H9 (cell line): ENCODE results near the gene TRAK1. TPM values are rescaled to one million over a fixed set of nuclear protein-coding genes. Genes with fewer than 3 reads are reported as not detected.

Source experiments
- DNase-seq: peaks from one replicate; pipeline ENCODE4 v3.0.0-alpha.2; 2017
- H2AFZ ChIP-seq: one replicate; pipeline ENCODE4 v1.6.1; 2013; ENCODE audit warnings: mild to moderate bottlenecking, low read length, control low read depth, moderate library complexity
- H2AK5ac ChIP-seq: 2 replicates; pipeline ENCODE4 v1.6.1; 2013; ENCODE audit warnings: low read length, control low read depth, mixed read lengths; ENCODE audit not compliant: insufficient read length
- H2BK120ac ChIP-seq: one replicate; pipeline ENCODE4 v1.6.1; 2013; ENCODE audit warnings: low read depth, mild to moderate bottlenecking, low read length, control low read depth, inconsistent platforms; ENCODE audit not compliant: poor library complexity, severe bottlenecking
- H2BK12ac ChIP-seq: 2 replicates; pipeline ENCODE4 v1.6.1; 2013; ENCODE audit warnings: low read length, control low read depth, mixed read lengths, low read depth; ENCODE audit not compliant: insufficient read length
- H2BK15ac ChIP-seq: 2 replicates; pipeline ENCODE4 v1.6.1; 2013; ENCODE audit warnings: low read depth, low read length, control low read depth
- H2BK20ac ChIP-seq: one replicate; pipeline ENCODE4 v1.6.1; 2013; ENCODE audit warnings: low read depth, mild to moderate bottlenecking, low read length, control low read depth, inconsistent platforms; ENCODE audit not compliant: poor library complexity, severe bottlenecking
- H2BK5ac ChIP-seq: 2 replicates; pipeline ENCODE4 v1.6.1; 2013; ENCODE audit warnings: low read length, control low read depth, mixed read lengths; ENCODE audit not compliant: insufficient read length
- H3K14ac ChIP-seq: 2 replicates; pipeline ENCODE4 v1.6.1; 2013; ENCODE audit warnings: low read length, control low read depth; ENCODE audit not compliant: insufficient read depth
- H3K18ac ChIP-seq: 2 replicates; pipeline ENCODE4 v1.6.1; 2013; ENCODE audit warnings: low read depth, mild to moderate bottlenecking, mixed read lengths, low read length, control low read depth; ENCODE audit not compliant: insufficient read length
- H3K23ac ChIP-seq: 2 replicates; pipeline ENCODE4 v1.6.1; 2013; ENCODE audit warnings: low read length, control low read depth, mixed read lengths, low read depth; ENCODE audit not compliant: insufficient read length
- H3K23me2 ChIP-seq: 2 replicates; pipeline ENCODE4 v1.6.1; 2013; ENCODE audit warnings: low read depth, mild to moderate bottlenecking, mixed read lengths, low read length, control low read depth; ENCODE audit not compliant: insufficient read length, poor library complexity, severe bottlenecking
- H3K27ac ChIP-seq: 2 replicates; pipeline ENCODE4 v1.5.1; 2013; ENCODE audit warnings: low read length, control low read depth, mixed read lengths, low read depth; ENCODE audit not compliant: insufficient read length
- H3K27me3 ChIP-seq: 2 replicates; pipeline ENCODE4 v1.6.1; 2013; ENCODE audit warnings: low read length, control low read depth, inconsistent platforms; ENCODE audit not compliant: insufficient read depth
- H3K4ac ChIP-seq: 2 replicates; pipeline ENCODE4 v1.6.1; 2013; ENCODE audit warnings: low read depth, mild to moderate bottlenecking, control low read depth, inconsistent platforms, low read length, moderate library complexity
- H3K4me1 ChIP-seq: 2 replicates; pipeline ENCODE4 v1.6.1; 2013; ENCODE audit warnings: low read length, control low read depth, inconsistent platforms; ENCODE audit not compliant: insufficient read depth
- H3K4me2 ChIP-seq: 2 replicates; pipeline ENCODE4 v1.6.1; 2013; ENCODE audit warnings: low read length, control low read depth, mixed read lengths; ENCODE audit not compliant: insufficient read length, insufficient read depth
- H3K56ac ChIP-seq: 2 replicates; pipeline ENCODE4 v1.6.1; 2013; ENCODE audit warnings: low read depth, mild to moderate bottlenecking, mixed read lengths, low read length, control low read depth; ENCODE audit not compliant: insufficient read length
- H3K79me1 ChIP-seq: 2 replicates; pipeline ENCODE4 v1.6.1; 2013; ENCODE audit warnings: low read depth, mild to moderate bottlenecking, moderate library complexity, low read length, control low read depth, inconsistent platforms; ENCODE audit not compliant: insufficient read depth, poor library complexity, severe bottlenecking
- H3K79me2 ChIP-seq: 2 replicates; pipeline ENCODE4 v1.6.1; 2013; ENCODE audit warnings: low read length, control low read depth, inconsistent platforms; ENCODE audit not compliant: insufficient read depth
- H3K9ac ChIP-seq: 2 replicates; pipeline ENCODE4 v1.6.1; 2013; ENCODE audit warnings: low read length, control low read depth, mixed read lengths; ENCODE audit not compliant: insufficient read length; ENCODE audit errors: extremely low read depth
- H3K9me3 ChIP-seq: one replicate; pipeline ENCODE4 v1.6.1; 2013; ENCODE audit warnings: low read depth, low read length, inconsistent platforms; ENCODE audit not compliant: control insufficient read depth
- H3T11ph ChIP-seq: one replicate; pipeline ENCODE4 v1.6.1; 2013; ENCODE audit warnings: mild to moderate bottlenecking, low read length, control low read depth, inconsistent platforms
- H4K20me1 ChIP-seq: one replicate; pipeline ENCODE4 v1.6.1; 2013; ENCODE audit not compliant: control insufficient read depth, insufficient read length, insufficient read depth
- H4K5ac ChIP-seq: 2 replicates; pipeline ENCODE4 v1.6.1; 2013; ENCODE audit warnings: low read depth, mild to moderate bottlenecking, mixed read lengths, low read length, control low read depth; ENCODE audit not compliant: insufficient read length
- H4K8ac ChIP-seq: replicated peaks from 2 replicates; pipeline ENCODE4 v1.6.1; 2013; ENCODE audit warnings: low read length, control low read depth, mixed read lengths, low read depth; ENCODE audit not compliant: insufficient read length
- H4K91ac ChIP-seq: 2 replicates; pipeline ENCODE4 v1.6.1; 2013; ENCODE audit warnings: low read depth, mild to moderate bottlenecking, moderate library complexity, mixed read lengths, low read length, control low read depth; ENCODE audit not compliant: insufficient read length
- H3K27ac Mint-ChIP-seq, 3 experiments: 2 replicates in 2 of 3; 3 replicates in 1 of 3; pipeline ENCODE4 v1.8.0; 2020 to 2021; ENCODE audit warnings: mixed read lengths in 3 of 3, mild to moderate bottlenecking in 1 of 3, moderate library complexity in 1 of 3
- H3K27me3 Mint-ChIP-seq: 2 replicates; pipeline ENCODE4 v1.8.0; 2021; ENCODE audit warnings: low read depth, mild to moderate bottlenecking, moderate library complexity, mixed read lengths
- H3K36me3 Mint-ChIP-seq, 3 experiments: 2 replicates in 2 of 3; 3 replicates in 1 of 3; pipeline ENCODE4 v1.8.0; 2020 to 2021; ENCODE audit warnings: low read depth in 3 of 3, mixed read lengths in 3 of 3; ENCODE audit not compliant: insufficient read depth in 1 of 3
- H3K4me1 Mint-ChIP-seq, 2 experiments: 2 replicates each; pipeline ENCODE4 v1.8.0; 2020; ENCODE audit warnings: mixed read lengths in 2 of 2
- H3K4me3 Mint-ChIP-seq, 2 experiments: 2 replicates in 1 of 2; 3 replicates in 1 of 2; pipeline ENCODE4 v1.8.0; 2020 to 2021; ENCODE audit warnings: mild to moderate bottlenecking in 2 of 2, mixed read lengths in 2 of 2, moderate library complexity in 1 of 2
- H3K9me3 Mint-ChIP-seq, 2 experiments: 2 replicates in 1 of 2; 3 replicates in 1 of 2; pipeline ENCODE4 v1.8.0; 2020; ENCODE audit warnings: mild to moderate bottlenecking in 2 of 2, mixed read lengths in 2 of 2, moderate library complexity in 1 of 2
- CTCF ChIP-seq: fragments of 200-600 bp; sonication (generic); conservative IDR thresholded peaks from 3 replicates; pipeline ENCODE4 v1.8.0; 2021; ENCODE audit warnings: antibody characterized with exemption, mild to moderate bottlenecking
- total RNA-seq: library from RNA; stranded (reverse); gene quantifications from 2 replicates; pipeline ENCODE4 v1.2.1, GENCODE V29; 2021

Gene TRAK1
- total RNA-seq, 1 experiment from 2014 or later, result 34.2 TPM

- Histone ChIP-seq H3K79me1 (no peaks in the 10 kb centered on the region), H3K18ac (no peak overlapping the region), H3K4me1 (no peaks in the 10 kb centered on the region), H3K27ac (no peak overlapping the region), H4K8ac (no peak overlapping the region), H3K4ac (no peak overlapping the region), H3K27me3 (no peaks in the 10 kb centered on the region), H3K79me2 (no peaks in the 10 kb centered on the region), H2BK20ac (no peak overlapping the region), H3T11ph (no peak overlapping the region), H2BK120ac (no peak overlapping the region), H2BK15ac (no peak overlapping the region), H2BK5ac (no peak overlapping the region), H3K14ac (no peak overlapping the region), H4K5ac (no peak overlapping the region), H3K23ac (no peak overlapping the region), H2AFZ (no peak overlapping the region), H3K23me2 (no peaks in the 10 kb centered on the region), H2BK12ac (no peak overlapping the region), H4K91ac (no peak overlapping the region), H2AK5ac (no peak overlapping the region), H3K4me2 (no peak overlapping the region), H3K56ac (no peak overlapping the region), H3K9me3 (peaks cover 8% of the 10 kb centered on the region), H3K9ac (no peak overlapping the region), H4K20me1 (no peaks in the 10 kb centered on the region)
- H3K27me3 Mint-ChIP-seq, result peaks cover 9% of the 10 kb centered on the region
- peaks cover 31 to 39% of the 10 kb centered on the region in 2 experiments for H3K9me3 Mint-ChIP-seq
- H3K4me3 Mint-ChIP-seq, result no peak overlapping the region
- DNase-seq, result no peak
- no peak overlapping the region for H3K27ac Mint-ChIP-seq
- peaks cover 0 to 21% (median 10%) of the 10 kb centered on the region in 3 experiments; a peak in 5 of 7 replicates for H3K36me3 Mint-ChIP-seq
- H3K4me1 Mint-ChIP-seq, result peaks cover 8 to 10% of the 10 kb centered on the region in 2 experiments
- no peak for TF ChIP-seq CTCF
Observed at GRCh38 chr3:42235532-42235931, 144.4 kb downstream of the TRAK1 start.
